ENCODE results near the gene TNFSF13B.
"Not testable (repeated sequence)": the region's sequence is repeated elsewhere in the genome, so short reads cannot be mapped to it uniquely, and the experiment has no call there.

The TNFSF13B gene

DNA sequence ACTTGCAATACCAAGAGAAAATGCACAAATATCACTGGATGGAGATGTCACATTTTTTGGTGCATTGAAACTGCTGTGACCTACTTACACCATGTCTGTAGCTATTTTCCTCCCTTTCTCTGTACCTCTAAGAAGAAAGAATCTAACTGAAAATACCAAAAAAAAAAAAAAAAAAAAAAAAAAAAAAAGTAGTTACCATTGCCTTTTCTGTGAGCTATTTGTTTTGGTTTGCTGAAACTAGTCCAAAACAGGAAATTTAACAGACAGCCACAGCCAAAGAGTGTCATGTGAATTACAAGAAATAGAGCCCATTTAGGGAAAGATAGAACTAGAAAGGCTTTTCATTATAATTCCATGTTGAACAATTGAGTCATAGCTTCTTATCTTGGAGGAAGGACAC lies 37.3 kb downstream of the TNFSF13B start:
- no peak for DNase-seq
- no peak overlapping the region for H2BK15ac ChIP-seq (replicated peaks; ENCODE audit: low read depth)

DNA sequence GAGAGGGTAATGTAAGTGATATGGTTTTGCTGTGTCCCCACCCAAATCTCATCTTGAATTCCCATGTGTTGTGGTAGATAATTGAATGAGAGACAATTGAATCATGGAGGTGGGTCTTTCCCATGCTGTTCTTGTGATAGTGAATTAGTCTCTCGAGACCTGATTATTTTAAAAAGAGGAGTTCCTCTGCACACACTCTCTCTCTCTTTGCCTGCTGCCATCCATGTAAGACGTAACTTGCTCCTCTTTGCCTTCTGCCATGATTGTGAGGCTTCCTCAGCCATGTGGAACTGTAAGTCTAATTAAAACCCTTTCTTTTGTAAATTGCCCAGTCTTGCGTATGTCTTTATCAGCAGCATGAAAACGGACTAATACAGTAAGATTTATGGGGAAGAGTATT lies 42.1 kb downstream of the TNFSF13B start:
- H3K27me3 ChIP-seq (ENCODE audit: insufficient read depth, low read length, poor library complexity); H4K8ac ChIP-seq (ENCODE audit: low read depth, low read length); DNase-seq; H2BK120ac ChIP-seq (ENCODE audit: low read depth, low read length); H3K79me1 ChIP-seq (ENCODE audit: low read length); H3K36me3 ChIP-seq (ENCODE audit: control insufficient read depth, insufficient read depth, low read length); H3K4me2 ChIP-seq (ENCODE audit: low read length); H3K23ac ChIP-seq (ENCODE audit: low read length); H3K79me2 ChIP-seq (ENCODE audit: control insufficient read depth, insufficient read depth, low read length); H3K9ac ChIP-seq (ENCODE audit: low read length); H3K27ac ChIP-seq (ENCODE audit: low read depth, low read length); H3K4ac ChIP-seq (ENCODE audit: low read depth, low read length); H2BK15ac ChIP-seq (replicated peaks; ENCODE audit: low read depth); H3K4me3 ChIP-seq (ENCODE audit: low read length); H2AK5ac ChIP-seq (ENCODE audit: low read length); H3K4me1 ChIP-seq (ENCODE audit: control insufficient read depth, low read depth, low read length); H4K5ac ChIP-seq (ENCODE audit: low read length); H3K56ac ChIP-seq (ENCODE audit: low read length); H2BK5ac ChIP-seq (ENCODE audit: low read length); H3K18ac ChIP-seq (ENCODE audit: low read length): not testable (repeated sequence)
- WGBS (ENCODE audit: extremely low coverage, insufficient coverage, low lambda C conversion rate): no CpG with 5 or more reads among the region's 4 CpGs

More for the DNA sequence above, 37.3 kb downstream of the TNFSF13B start:
- Histone ChIP-seq H3K18ac (ENCODE audit: low read length) (no peak overlapping the region), H3K27me3 (ENCODE audit: insufficient read depth, low read length, poor library complexity) (no peaks in the 10 kb centered on the region), H2BK120ac (ENCODE audit: low read depth, low read length) (no peak overlapping the region), H3K79me1 (ENCODE audit: low read length) (no peaks in the 10 kb centered on the region), H3K27ac (ENCODE audit: low read depth, low read length) (no peak overlapping the region), H2BK5ac (ENCODE audit: low read length) (no peak overlapping the region), H3K9ac (ENCODE audit: low read length) (no peak overlapping the region), H4K8ac (ENCODE audit: low read depth, low read length) (no peak overlapping the region), H4K5ac (ENCODE audit: low read length) (no peak overlapping the region), H3K79me2 (ENCODE audit: control insufficient read depth, insufficient read depth, low read length) (no peaks in the 10 kb centered on the region), H3K56ac (ENCODE audit: low read length) (no peak overlapping the region), H3K4ac (ENCODE audit: low read depth, low read length) (no peak overlapping the region), H3K4me3 (ENCODE audit: low read length) (no peak overlapping the region), H2AK5ac (ENCODE audit: low read length) (no peak overlapping the region), H3K36me3 (ENCODE audit: control insufficient read depth, insufficient read depth, low read length) (no peaks in the 10 kb centered on the region), H3K23ac (ENCODE audit: low read length) (no peak overlapping the region), H3K4me2 (ENCODE audit: low read length) (no peak overlapping the region), H3K4me1 (ENCODE audit: control insufficient read depth, low read depth, low read length) (no peaks in the 10 kb centered on the region)

DNA sequence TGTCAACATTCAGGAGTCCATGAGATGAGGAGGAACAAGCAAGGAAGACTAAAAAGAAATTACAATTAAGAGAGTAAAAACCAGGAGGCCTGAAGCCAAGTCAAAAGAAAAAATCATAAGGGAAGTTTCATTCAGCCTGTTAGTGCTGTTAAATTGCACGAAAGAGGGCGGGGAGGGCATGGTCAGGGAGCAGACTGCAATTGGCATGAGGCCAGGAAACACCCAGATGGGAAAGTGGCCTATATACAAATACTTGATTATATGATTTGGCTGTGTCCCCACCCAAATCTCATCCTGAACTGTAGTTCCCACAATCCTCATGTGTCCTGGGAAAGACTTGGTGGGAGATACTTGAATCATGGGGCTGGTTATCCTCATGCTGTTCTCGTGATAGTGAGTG lies 43.9 kb downstream of the TNFSF13B start:
- H3K4me2 ChIP-seq (ENCODE audit: low read length): no peak overlapping the region
- no peak overlapping the region for H2BK15ac ChIP-seq (replicated peaks; ENCODE audit: low read depth)
- no peak overlapping the region for H2AK5ac ChIP-seq (ENCODE audit: low read length)
- H2BK120ac ChIP-seq (ENCODE audit: low read depth, low read length): no peak overlapping the region
- H4K5ac ChIP-seq (ENCODE audit: low read length): no peak overlapping the region
- H4K8ac ChIP-seq (ENCODE audit: low read depth, low read length): no peak overlapping the region
- no peaks in the 10 kb centered on the region for H3K79me1 ChIP-seq (ENCODE audit: low read length)
- no peak for DNase-seq
- H3K18ac ChIP-seq (ENCODE audit: low read length): no peak overlapping the region
- H3K79me2 ChIP-seq (ENCODE audit: control insufficient read depth, insufficient read depth, low read length): no peaks in the 10 kb centered on the region
- no peaks in the 10 kb centered on the region for H3K36me3 ChIP-seq (ENCODE audit: control insufficient read depth, insufficient read depth, low read length)
- H3K4me1 ChIP-seq (ENCODE audit: control insufficient read depth, low read depth, low read length): no peaks in the 10 kb centered on the region
- no peak overlapping the region for H2BK5ac ChIP-seq (ENCODE audit: low read length)
- no peak overlapping the region for H3K4ac ChIP-seq (ENCODE audit: low read depth, low read length)
- no peak overlapping the region for H3K9ac ChIP-seq (ENCODE audit: low read length)
- no peak overlapping the region for H3K23ac ChIP-seq (ENCODE audit: low read length)
- no CpG with 5 or more reads among the region's 3 CpGs for WGBS (ENCODE audit: extremely low coverage, insufficient coverage, low lambda C conversion rate)
- no peak overlapping the region for H3K4me3 ChIP-seq (ENCODE audit: low read length)
- H3K27ac ChIP-seq (ENCODE audit: low read depth, low read length): no peak overlapping the region
- no peaks in the 10 kb centered on the region for H3K27me3 ChIP-seq (ENCODE audit: insufficient read depth, low read length, poor library complexity)
- no peak overlapping the region for H3K56ac ChIP-seq (ENCODE audit: low read length)

DNA sequence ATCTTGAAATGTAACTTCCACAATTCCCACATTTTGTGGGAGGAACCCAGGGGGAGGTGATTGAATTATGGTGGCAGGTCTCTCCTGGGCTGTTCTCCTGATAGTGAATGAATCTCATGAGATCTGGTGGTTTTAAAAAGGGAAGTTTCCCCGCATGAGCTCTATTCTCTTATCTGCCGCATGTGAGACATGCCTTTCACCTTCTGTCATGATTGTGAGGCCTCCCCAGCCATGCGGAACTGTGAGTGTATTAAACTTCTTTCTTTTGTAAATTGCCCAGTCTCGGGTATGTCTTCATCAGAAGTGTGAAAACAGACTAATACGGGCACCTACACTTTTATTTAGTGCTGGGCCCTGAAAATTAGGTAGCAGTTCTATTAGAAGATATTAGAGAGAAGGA lies 45.8 kb downstream of the TNFSF13B start:
- Histone ChIP-seq H3K79me2 (ENCODE audit: control insufficient read depth, insufficient read depth, low read length) (no peaks in the 10 kb centered on the region), H4K8ac (ENCODE audit: low read depth, low read length) (no peak overlapping the region), H3K56ac (ENCODE audit: low read length) (no peak overlapping the region), H3K4me2 (ENCODE audit: low read length) (no peak overlapping the region), H3K4me1 (ENCODE audit: control insufficient read depth, low read depth, low read length) (no peaks in the 10 kb centered on the region), H3K4me3 (ENCODE audit: low read length) (no peak overlapping the region), H2BK5ac (ENCODE audit: low read length) (no peak overlapping the region), H3K9ac (ENCODE audit: low read length) (no peak overlapping the region), H2AK5ac (ENCODE audit: low read length) (no peak overlapping the region), H3K18ac (ENCODE audit: low read length) (no peak overlapping the region), H3K27ac (ENCODE audit: low read depth, low read length) (no peak overlapping the region), H3K4ac (ENCODE audit: low read depth, low read length) (no peak overlapping the region), H3K23ac (ENCODE audit: low read length) (no peak overlapping the region), H2BK15ac (replicated peaks; ENCODE audit: low read depth) (no peak overlapping the region), H3K79me1 (ENCODE audit: low read length) (no peaks in the 10 kb centered on the region), H2BK120ac (ENCODE audit: low read depth, low read length) (no peak overlapping the region), H4K5ac (ENCODE audit: low read length) (no peak overlapping the region), H3K36me3 (ENCODE audit: control insufficient read depth, insufficient read depth, low read length) (no peaks in the 10 kb centered on the region), H3K27me3 (ENCODE audit: insufficient read depth, low read length, poor library complexity) (no peaks in the 10 kb centered on the region)
- no CpG with 5 or more reads among the region's 5 CpGs for WGBS (ENCODE audit: extremely low coverage, insufficient coverage, low lambda C conversion rate)
- peak; percentile 77 for DNase-seq

DNA sequence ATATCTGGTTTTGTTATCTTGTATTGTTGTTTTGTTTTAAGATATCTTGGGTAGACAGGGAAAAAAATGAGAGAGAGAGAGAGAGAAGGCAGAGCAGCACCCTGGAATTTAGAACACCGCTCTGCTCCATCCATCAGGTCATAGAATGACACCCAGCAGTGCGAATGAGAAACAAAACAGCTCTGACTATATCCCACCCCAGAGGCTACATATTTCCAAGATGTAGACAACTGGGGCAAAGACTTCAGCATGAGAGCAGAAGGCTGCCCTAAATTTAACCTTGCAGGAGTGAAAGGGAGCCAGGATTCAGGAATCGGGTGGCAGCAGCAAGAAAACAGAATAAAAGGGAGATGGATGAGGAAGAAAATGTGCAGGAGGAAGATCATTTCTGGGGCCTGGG lies 46.5 kb downstream of the TNFSF13B start:
- Histone ChIP-seq H3K79me1 (ENCODE audit: low read length) (no peaks in the 10 kb centered on the region), H3K36me3 (ENCODE audit: control insufficient read depth, insufficient read depth, low read length) (no peaks in the 10 kb centered on the region), H4K8ac (ENCODE audit: low read depth, low read length) (no peak overlapping the region), H3K79me2 (ENCODE audit: control insufficient read depth, insufficient read depth, low read length) (no peaks in the 10 kb centered on the region), H2BK15ac (replicated peaks; ENCODE audit: low read depth) (no peak overlapping the region), H2AK5ac (ENCODE audit: low read length) (no peak overlapping the region), H4K5ac (ENCODE audit: low read length) (no peak overlapping the region), H3K27ac (ENCODE audit: low read depth, low read length) (no peak overlapping the region), H2BK120ac (ENCODE audit: low read depth, low read length) (no peak overlapping the region), H3K18ac (ENCODE audit: low read length) (peak overlapping the region; percentile 61), H3K4me1 (ENCODE audit: control insufficient read depth, low read depth, low read length) (no peaks in the 10 kb centered on the region), H3K4me3 (ENCODE audit: low read length) (no peak overlapping the region), H3K4ac (ENCODE audit: low read depth, low read length) (no peak overlapping the region), H3K23ac (ENCODE audit: low read length) (no peak overlapping the region), H2BK5ac (ENCODE audit: low read length) (no peak overlapping the region), H3K4me2 (ENCODE audit: low read length) (no peak overlapping the region), H3K9ac (ENCODE audit: low read length) (no peak overlapping the region), H3K27me3 (ENCODE audit: insufficient read depth, low read length, poor library complexity) (no peaks in the 10 kb centered on the region), H3K56ac (ENCODE audit: low read length) (no peak overlapping the region)
- no peak for DNase-seq
- WGBS (ENCODE audit: extremely low coverage, insufficient coverage, low lambda C conversion rate): no CpG with 5 or more reads among the region's 3 CpGs

DNA sequence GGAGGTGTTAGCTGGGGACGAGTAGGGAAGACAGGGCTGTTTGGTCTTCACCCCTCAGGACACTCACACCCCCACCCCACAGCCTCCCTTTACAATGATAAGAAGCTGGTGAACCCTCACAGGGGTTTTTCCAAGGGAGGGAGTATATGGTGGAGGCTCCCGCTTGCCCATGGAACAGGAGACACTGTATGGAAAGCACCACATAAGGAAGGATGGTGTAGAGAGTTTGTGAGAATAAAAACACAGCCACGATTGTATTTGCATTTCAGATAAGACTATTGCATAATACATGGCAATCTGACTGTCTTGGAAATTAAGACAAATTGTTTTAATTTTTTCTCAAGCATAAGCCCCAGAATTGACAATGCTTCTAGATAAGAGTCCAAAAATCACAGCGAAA lies 46.9 kb downstream of the TNFSF13B start:
- no peak overlapping the region for H2AK5ac ChIP-seq (ENCODE audit: low read length)
- H4K5ac ChIP-seq (ENCODE audit: low read length): no peak overlapping the region
- no peak overlapping the region for H3K4me2 ChIP-seq (ENCODE audit: low read length)
- H4K8ac ChIP-seq (ENCODE audit: low read depth, low read length): no peak overlapping the region
- WGBS (ENCODE audit: extremely low coverage, insufficient coverage, low lambda C conversion rate): no CpG with 5 or more reads among the region's 4 CpGs
- H2BK120ac ChIP-seq (ENCODE audit: low read depth, low read length): no peak overlapping the region
- no peak for DNase-seq
- no peak overlapping the region for H3K23ac ChIP-seq (ENCODE audit: low read length)
- no peak overlapping the region for H2BK5ac ChIP-seq (ENCODE audit: low read length)
- no peak overlapping the region for H3K56ac ChIP-seq (ENCODE audit: low read length)
- H3K27me3 ChIP-seq (ENCODE audit: insufficient read depth, low read length, poor library complexity): no peaks in the 10 kb centered on the region
- no peak overlapping the region for H3K27ac ChIP-seq (ENCODE audit: low read depth, low read length)
- H3K18ac ChIP-seq (ENCODE audit: low read length): no peak overlapping the region
- H3K4me1 ChIP-seq (ENCODE audit: control insufficient read depth, low read depth, low read length): no peaks in the 10 kb centered on the region
- no peak overlapping the region for H2BK15ac ChIP-seq (replicated peaks; ENCODE audit: low read depth)
- no peaks in the 10 kb centered on the region for H3K79me1 ChIP-seq (ENCODE audit: low read length)
- H3K4ac ChIP-seq (ENCODE audit: low read depth, low read length): no peak overlapping the region
- no peaks in the 10 kb centered on the region for H3K79me2 ChIP-seq (ENCODE audit: control insufficient read depth, insufficient read depth, low read length)
- no peak overlapping the region for H3K4me3 ChIP-seq (ENCODE audit: low read length)
- H3K9ac ChIP-seq (ENCODE audit: low read length): no peak overlapping the region
- H3K36me3 ChIP-seq (ENCODE audit: control insufficient read depth, insufficient read depth, low read length): no peaks in the 10 kb centered on the region
